ENCODE data around the gene INTS6.

- TF ChIP-seq FOXA1 (IDR thresholded peaks at IDR 0.05) (no peak), SUZ12 (IDR thresholded peaks at IDR 0.05) (no peak), FOXM1 (IDR thresholded peaks at IDR 0.05; ENCODE audit: borderline replicate concordance) (no peak)
These were observed 41.3 kb upstream of the INTS6 start for GRCh38 chr13:51494156-51494555.

Data from HEK293T (cell line).